LoVo (cell line): Measurements from ENCODE around the gene KIF21A.

ENCODE experiments used
- DNase-seq: peaks from one replicate; pipeline ENCODE4 v3.0.0-alpha.2; 2016; ENCODE audit warnings: low spot score

KIF21A gene, protein sequence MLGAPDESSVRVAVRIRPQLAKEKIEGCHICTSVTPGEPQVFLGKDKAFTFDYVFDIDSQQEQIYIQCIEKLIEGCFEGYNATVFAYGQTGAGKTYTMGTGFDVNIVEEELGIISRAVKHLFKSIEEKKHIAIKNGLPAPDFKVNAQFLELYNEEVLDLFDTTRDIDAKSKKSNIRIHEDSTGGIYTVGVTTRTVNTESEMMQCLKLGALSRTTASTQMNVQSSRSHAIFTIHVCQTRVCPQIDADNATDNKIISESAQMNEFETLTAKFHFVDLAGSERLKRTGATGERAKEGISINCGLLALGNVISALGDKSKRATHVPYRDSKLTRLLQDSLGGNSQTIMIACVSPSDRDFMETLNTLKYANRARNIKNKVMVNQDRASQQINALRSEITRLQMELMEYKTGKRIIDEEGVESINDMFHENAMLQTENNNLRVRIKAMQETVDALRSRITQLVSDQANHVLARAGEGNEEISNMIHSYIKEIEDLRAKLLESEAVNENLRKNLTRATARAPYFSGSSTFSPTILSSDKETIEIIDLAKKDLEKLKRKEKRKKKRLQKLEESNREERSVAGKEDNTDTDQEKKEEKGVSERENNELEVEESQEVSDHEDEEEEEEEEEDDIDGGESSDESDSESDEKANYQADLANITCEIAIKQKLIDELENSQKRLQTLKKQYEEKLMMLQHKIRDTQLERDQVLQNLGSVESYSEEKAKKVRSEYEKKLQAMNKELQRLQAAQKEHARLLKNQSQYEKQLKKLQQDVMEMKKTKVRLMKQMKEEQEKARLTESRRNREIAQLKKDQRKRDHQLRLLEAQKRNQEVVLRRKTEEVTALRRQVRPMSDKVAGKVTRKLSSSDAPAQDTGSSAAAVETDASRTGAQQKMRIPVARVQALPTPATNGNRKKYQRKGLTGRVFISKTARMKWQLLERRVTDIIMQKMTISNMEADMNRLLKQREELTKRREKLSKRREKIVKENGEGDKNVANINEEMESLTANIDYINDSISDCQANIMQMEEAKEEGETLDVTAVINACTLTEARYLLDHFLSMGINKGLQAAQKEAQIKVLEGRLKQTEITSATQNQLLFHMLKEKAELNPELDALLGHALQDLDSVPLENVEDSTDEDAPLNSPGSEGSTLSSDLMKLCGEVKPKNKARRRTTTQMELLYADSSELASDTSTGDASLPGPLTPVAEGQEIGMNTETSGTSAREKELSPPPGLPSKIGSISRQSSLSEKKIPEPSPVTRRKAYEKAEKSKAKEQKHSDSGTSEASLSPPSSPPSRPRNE (N-terminal part only)

DNA sequence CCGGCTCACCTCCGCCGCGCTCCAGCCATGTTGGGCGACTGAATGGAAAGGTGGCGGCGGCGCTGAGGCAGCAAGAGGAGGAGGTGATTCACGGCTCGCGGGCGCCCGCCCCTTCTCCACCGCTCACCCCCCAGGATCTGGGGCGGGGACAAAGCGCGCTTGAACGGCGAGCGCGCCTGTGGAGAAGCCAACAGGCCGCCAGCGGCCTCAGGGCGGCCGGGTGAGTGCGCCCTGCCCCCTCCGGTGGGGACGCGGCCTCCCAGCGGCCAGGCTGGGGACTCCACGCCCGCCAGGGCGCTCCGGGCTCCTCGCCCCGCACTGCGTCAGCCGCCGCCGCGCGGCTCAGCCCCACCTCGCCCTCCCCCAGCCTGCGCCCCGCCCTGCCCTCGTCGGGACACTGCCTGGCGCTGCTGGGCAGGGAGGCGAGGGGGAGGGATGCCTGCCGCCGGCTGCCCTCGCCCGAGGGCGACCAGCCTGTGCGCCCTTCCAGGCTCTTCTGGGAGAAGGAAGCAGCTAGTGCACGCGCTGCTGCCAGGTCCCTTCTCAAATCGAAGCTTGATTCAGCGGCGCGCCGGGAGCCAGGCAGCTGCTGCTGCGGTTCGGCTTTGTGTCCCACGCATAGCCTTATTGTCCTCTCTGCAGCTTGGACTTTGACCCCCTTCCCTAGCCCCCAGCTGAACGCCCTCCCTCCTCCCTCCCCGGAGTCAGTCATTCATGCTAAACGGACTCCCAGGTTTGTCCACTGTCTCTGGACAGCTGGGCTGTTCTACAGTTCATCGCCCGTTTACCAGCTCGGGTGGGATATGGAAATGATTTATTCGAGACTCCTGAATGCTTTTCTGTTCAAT is at the start of gene KIF21A:
TSS of gene KIF21A (minus strand) at position 40 of the 848 bp plus-strand sequence. CDS start 150 bp downstream, outside the sequence.
- DNase-seq: peak; percentile 96

- no peak for DNase-seq
These were observed 47.8 kb upstream of the KIF21A start for GRCh38 chr12:39490500-39491282.

- no peak for DNase-seq
These were observed 40.7 kb upstream of the KIF21A start for GRCh38 chr12:39483597-39483996.

GRCh38 chr12:39483042-39483441 is 40.1 kb upstream of the KIF21A start:
- DNase-seq: no peak

- DNase-seq: no peak
These were observed 34.0 kb upstream of the KIF21A start for GRCh38 chr12:39476894-39477293.

GRCh38 chr12:39476121-39476520 is 33.2 kb upstream of the KIF21A start:
- no peak for DNase-seq

GRCh38 chr12:39475136-39475535 is 32.2 kb upstream of the KIF21A start:
- DNase-seq: peak; percentile 55

GRCh38 chr12:39467432-39467870 is 24.5 kb upstream of the KIF21A start:
- no peak for DNase-seq

DNA sequence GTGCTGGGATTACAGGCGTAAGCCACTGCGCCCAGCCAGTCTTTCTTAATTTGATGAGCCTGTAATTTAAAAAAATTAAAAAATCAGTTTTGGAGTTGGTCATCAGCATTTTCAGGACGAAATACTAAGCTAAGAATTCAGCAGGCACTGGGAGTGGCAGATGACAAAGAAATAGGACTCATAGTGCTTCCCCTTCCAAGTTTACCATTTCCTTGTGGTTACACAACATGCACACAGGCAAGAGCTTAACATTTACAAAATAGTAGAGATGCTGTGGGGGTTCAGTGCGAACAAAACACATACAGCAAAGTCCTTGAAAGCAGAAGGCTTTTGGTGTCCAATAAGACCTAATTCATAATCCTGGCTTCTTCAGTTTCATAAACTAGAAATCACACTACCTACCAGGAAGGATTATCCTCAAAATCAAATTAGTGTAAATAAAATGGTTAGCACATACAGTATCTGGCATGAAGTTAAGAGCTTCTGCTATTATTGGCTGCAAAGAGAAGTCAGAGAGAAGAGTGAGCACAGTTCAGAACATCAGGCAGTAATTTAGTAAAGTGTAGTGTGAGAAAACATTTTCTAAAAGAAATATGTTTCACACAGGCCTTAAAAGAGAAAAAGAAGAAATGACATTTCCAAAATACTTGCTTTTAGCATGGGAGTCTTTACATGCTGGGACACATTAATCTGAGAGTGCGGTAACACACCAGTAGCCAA is 22.2 kb upstream of the KIF21A start:
- no peak for DNase-seq

DNA sequence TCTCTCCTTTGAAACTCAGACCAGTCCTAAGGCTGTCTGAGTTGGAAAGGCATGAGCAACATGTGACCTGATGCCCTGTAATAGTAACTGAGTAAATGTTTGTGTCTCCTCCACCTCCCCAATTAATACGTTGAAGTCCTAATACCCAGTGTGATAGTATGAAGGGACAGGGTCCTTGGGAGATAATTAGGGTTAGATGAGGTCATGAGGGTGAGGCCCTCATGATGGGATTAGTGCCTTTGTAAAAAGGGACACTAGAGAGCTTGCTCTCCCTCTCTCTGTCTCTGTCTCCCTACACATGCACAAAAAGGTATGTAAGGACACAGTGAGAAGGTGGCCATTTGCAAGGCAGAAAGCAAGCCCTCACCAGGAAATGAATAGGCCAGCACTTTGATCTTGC is 18.1 kb upstream of the KIF21A start:
- DNase-seq: no peak

DNA sequence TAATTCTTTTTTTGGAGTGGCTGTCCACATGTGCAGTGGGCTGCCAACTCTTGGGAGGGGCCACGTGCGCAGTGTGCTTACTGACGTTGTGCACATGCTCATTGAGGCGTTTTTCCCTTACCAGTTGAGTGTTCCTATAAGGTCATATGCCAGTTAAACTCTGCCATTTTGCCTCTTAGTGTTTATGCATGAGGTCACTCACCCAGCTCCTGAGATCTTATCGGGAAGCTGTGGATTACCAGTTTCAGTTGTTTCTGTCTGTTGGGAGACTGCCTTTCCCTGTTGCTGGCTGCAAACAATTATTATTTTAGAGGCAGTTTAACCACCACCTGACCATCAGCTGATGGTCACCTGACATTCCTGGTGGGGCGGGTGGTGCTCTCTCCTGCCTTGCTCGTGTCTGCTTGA is 16.1 kb upstream of the KIF21A start:
- DNase-seq: no peak

DNA sequence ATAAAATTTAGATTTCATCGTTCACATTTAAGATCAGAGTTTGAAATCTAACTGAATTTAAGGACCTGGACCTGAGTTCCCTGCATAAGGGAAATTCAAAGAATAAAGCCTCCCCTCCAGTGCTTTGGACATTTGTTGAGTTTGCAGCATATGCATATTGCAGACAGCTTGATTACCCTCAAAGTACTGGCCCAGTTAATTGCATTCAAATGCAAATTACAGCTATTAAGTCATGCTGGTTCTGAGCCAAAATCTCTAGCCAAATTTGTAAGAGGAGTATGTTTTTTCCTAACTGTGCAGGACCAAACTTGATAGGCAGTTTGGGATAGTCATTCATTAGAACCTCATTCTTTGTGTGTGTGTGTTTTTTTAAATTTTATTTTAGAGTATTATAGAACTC is 9.1 kb upstream of the KIF21A start:
- DNase-seq: no peak

GRCh38 chr12:39448038-39448437 is 5.1 kb upstream of the KIF21A start:
- no peak for DNase-seq

GRCh38 chr12:39443929-39444209 is 949 bp upstream of the KIF21A start:
- no peak for DNase-seq

GRCh38 chr12:39442831-39443080 is 164 bp downstream of the KIF21A start:
- no peak for DNase-seq

DNA sequence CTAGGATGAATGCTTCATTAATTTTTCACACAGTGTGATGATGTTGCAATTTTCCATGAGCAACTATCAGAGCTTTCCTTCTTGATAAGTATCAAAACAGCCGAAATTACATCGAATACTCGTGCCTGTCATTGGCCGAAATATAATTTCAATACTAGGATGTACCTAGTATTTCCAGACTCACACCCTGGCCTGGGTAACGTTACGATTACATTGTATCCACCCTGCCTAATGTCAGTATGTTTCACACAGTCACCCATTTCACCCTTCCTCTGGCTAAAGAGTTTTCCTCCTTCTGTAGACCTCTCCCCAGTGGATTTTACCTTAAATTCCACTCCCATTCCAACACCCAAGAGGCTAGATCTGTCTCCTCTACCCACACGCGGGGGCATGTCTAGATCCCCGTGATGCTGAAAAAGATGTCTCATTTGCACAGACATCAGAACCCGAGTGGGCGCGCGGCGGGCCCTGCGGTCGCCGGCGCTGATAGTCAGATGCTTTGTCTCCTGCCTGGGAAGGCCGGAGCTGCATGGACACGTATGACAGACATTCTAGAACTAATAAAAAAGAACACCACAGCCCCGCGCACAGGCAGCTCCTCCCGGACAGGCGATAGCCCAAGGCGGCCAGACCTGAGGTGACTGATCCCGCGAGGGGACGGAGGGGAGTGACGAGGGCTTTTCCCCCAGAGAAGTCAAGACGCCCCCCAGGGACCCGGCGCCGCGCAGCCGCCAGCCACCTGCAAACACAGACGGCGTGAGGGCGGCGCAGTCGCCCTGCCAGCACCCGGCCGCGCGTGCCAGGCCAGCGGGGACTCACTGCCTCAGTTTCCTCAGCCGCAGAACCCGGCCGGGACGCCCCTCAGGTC is 723 bp downstream of the KIF21A start:
- DNase-seq: peak; percentile 42

DNA sequence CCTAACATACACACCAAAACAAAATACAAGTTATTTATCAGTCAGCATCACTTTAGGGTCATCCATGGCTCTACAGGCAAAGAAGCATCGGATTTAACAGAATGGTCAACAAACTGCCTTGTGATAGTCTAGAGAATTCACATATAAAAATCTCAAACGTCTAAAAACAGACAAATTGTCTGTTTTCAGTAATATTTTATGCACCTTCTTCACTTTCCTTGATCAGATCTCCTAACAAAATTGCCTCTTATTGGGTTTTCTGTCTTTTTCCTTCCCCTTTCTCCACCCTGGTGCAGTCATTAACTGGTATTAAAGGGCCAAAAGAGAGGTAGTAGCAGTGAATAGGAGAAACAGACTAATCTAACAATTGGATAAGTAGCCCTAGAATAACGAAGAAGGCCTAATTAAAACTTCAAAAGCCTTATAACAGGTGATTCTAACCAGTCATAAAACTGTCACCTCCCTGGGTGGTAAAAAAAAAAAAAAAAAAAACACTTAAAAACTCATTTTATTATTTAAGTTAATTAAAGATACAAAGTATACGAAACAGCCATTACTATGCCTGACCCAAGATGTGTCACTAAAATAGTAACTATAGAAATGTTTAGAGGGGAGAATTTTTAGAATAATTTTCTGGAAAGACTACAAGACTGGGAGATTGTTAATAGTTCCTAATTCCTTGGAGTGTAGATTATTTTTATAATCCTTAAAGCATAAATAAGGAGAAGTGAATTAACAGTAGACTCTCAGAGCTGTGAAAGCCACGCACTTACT is 1.5 kb downstream of the KIF21A start:
- no peak for DNase-seq

DNA sequence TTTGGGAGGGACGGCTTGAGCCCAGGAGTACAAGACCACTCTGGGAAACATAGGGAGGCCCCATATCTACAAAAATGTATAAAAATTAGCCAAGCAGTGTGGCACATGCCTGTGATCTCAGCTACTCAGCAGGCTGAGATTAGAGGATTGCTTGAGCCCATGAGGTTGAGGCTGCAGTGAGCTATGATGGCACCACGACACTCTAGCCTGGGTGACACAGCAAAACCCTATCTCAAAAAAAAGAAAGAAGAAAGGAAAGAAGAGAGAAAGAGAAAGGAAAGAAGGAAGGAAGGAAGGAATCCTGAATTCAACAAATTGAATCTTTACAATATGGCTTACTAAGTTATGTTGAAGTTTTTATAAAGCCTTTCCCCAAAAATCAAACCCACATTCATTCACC is 2.1 kb downstream of the KIF21A start:
- DNase-seq: no peak

DNA sequence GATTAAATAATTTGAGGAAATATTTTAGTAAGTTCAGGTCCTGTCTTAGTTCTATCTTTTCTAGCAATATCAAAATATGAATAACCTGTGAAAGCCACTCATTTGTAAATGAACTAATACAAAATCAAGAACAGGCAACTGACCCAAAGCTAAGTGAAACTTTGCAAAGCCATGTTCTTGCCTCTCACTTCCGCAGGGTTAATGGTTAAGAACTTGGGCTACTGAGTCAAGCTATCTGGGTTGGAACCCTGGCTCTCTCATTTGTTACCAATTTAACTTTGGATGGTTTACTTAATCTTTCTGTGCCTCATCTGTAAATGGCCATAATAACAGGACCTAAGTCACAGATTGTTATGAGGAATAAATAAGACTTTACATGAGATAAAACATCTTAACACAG is 2.8 kb downstream of the KIF21A start:
- no peak for DNase-seq
